Thyroid gland (tissue), 4 donors: ENCODE results near the gene RNASET2.

Experiments used
- CTCF ChIP-seq, 6 experiments: fragments of 200-600 bp in 3 of 6; fragments of 450-650 bp in 3 of 6; sonication (generic) in 3 of 6; IDR thresholded peaks; one replicate each; pipeline ENCODE4 v1.5.1; 2016 to 2019; ENCODE audit warnings: antibody characterized with exemption in 6 of 6, mild to moderate bottlenecking in 2 of 6, inconsistent platforms in 1 of 6, moderate library complexity in 1 of 6
- POLR2A ChIP-seq, 2 donors: fragments of 450-650 bp; IDR thresholded peaks; one replicate each; pipeline ENCODE4 v1.6.1; 2017; ENCODE audit warnings: antibody characterized with exemption in 2 of 2, mild to moderate bottlenecking in 2 of 2, moderate library complexity in 1 of 2

- TF ChIP-seq POLR2A (IDR thresholded peaks at IDR 0.05) (no peak), CTCF (IDR thresholded peaks at IDR 0.05) (no peak)
Observed at GRCh38 chr6:166931426-166931970, 24.9 kb downstream of the RNASET2 start.
